ENCODE measurements around the gene HOXD8.

DNA sequence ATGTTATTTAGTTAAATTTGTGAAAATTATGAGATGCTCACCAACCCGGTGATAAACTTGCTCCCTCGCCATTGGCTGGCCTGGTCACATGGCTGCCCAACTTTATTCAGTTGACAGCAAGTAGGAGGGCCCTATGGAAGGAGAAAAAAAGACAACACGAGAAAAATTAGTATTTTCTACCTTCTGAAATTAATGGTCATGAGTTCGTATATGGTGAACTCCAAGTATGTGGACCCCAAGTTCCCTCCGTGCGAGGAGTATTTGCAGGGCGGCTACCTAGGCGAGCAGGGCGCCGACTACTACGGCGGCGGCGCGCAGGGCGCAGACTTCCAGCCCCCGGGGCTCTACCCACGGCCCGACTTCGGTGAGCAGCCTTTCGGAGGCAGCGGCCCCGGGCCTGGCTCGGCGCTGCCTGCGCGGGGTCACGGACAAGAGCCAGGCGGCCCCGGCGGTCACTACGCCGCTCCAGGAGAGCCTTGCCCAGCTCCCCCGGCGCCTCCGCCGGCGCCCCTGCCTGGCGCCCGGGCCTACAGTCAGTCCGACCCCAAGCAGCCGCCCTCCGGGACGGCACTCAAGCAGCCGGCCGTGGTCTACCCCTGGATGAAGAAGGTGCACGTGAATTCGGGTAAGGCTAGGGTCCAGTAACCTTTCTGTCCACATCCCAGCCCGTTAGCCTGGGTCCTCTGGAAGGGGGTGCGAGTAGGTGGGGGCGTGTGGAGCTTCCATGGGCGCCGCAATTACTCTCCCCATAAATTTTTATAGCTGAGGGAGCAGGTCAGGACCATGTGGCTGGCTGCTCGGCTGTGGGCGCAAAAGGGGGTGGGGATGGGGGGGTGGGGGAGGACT, 22.2 kb downstream of the HOXD8 start, which contains the start of gene HOXD4:
- peak; percentile 65 for TF ChIP-seq EZH2 (IDR thresholded peaks at IDR 0.05; ENCODE audit: insufficient read depth, low read length)
- TF ChIP-seq, protein P1, sequence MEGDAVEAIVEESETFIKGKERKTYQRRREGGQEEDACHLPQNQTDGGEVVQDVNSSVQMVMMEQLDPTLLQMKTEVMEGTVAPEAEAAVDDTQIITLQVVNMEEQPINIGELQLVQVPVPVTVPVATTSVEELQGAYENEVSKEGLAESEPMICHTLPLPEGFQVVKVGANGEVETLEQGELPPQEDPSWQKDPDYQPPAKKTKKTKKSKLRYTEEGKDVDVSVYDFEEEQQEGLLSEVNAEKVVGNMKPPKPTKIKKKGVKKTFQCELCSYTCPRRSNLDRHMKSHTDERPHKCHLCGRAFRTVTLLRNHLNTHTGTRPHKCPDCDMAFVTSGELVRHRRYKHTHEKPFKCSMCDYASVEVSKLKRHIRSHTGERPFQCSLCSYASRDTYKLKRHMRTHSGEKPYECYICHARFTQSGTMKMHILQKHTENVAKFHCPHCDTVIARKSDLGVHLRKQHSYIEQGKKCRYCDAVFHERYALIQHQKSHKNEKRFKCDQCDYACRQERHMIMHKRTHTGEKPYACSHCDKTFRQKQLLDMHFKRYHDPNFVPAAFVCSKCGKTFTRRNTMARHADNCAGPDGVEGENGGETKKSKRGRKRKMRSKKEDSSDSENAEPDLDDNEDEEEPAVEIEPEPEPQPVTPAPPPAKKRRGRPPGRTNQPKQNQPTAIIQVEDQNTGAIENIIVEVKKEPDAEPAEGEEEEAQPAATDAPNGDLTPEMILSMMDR (IDR thresholded peaks at IDR 0.05; ENCODE audit: insufficient read depth, low read depth, low read length): no peak
